ENCODE data around the gene SCGB2A2.

The SCGB2A2 gene

GRCh38 chr11:62307950-62308349 lies 38.0 kb downstream of the SCGB2A2 start:
- no peak for DNase-seq

- peak in 1 of 4 experiments; percentile 15 for DNase-seq
Observed at GRCh38 chr11:62309991-62310390, 40.0 kb downstream of the SCGB2A2 start.

GRCh38 chr11:62315431-62315830 lies 45.5 kb downstream of the SCGB2A2 start:
- peak; percentile 17 to 71 (median 50) for DNase-seq

- DNase-seq: no peak
Observed at GRCh38 chr11:62322524-62322923, 52.6 kb downstream of the SCGB2A2 start.
